HepG2 (cell line): ENCODE results near the gene NR3C2. TPM values are rescaled to one million over a fixed set of nuclear protein-coding genes. Genes with fewer than 3 reads are reported as not detected.

Experiments used
- ATAC-seq: fragments of 200-7000 bp; cut with Tn5 transposase; 3 replicates; pipeline ENCODE4 v1.9.1; 2020; ENCODE audit warnings: mild to moderate bottlenecking, moderate library complexity
- BruUV-seq: library from RNA; stranded (reverse); fragments of 400-500 nt; replicated peaks from 2 replicates; lab custom pipeline; 2021; lab: Mats Ljungman, UMichigan
- CTCF ChIA-PET: fragments of 300-600 bp; formaldehyde crosslinking; extraction: SDS; loops from one replicate; lab custom pipeline; 2021; ENCODE audit warnings: low total read pairs, inconsistent platforms, low intra/inter-chr PET ratio; lab: Yijun Ruan, JAX
- POLR2A ChIA-PET: fragments of 350-600 bp; sonication (Branson Sonifier 250); formaldehyde crosslinking; loops from one replicate; lab custom pipeline; 2020; ENCODE audit warnings: antibody characterized with exemption, inconsistent platforms; lab: Yijun Ruan, JAX
- DNase-seq: peaks from one replicate; pipeline ENCODE4 v3.0.0-alpha.2; 2015; ENCODE audit warnings: low spot score
- FAIRE-seq: peaks from 3 replicates; lab custom pipeline; 2011; peaks lifted over from hg19 to GRCh38; lab: Jason Lieb, UNC
- H2AFZ ChIP-seq: one replicate; pipeline ENCODE4 v1.6.1; 2011; ENCODE audit warnings: low read length, inconsistent platforms
- H3K27ac ChIP-seq: fragments of 300-600 bp; 3 replicates; pipeline ENCODE4 v1.8.0; 2011; ENCODE audit warnings: mixed run types, mild to moderate bottlenecking, mixed read lengths, low read length, inconsistent platforms; ENCODE audit not compliant: insufficient read depth; ENCODE audit errors: extremely low read length
- H3K27me3 ChIP-seq, 2 experiments: fragments of 200-600 bp in 1 of 2; 2 replicates in 1 of 2; 3 replicates in 1 of 2; pipeline versions ENCODE4 v1.6.0 to v1.8.0; 2011; ENCODE audit warnings: low read length in 2 of 2, mild to moderate bottlenecking in 2 of 2, moderate library complexity in 2 of 2, inconsistent platforms in 1 of 2; ENCODE audit not compliant: insufficient read depth in 2 of 2, control insufficient read depth in 1 of 2
- H3K36me3 ChIP-seq, 2 experiments: fragments of 200-600 bp in 1 of 2; replicated peaks in 1 of 2; 2 replicates in 1 of 2; 3 replicates in 1 of 2; pipeline versions ENCODE4 v1.5.1 to v1.8.0; 2011; ENCODE audit warnings: low read length in 2 of 2, inconsistent platforms in 1 of 2; ENCODE audit not compliant: insufficient read depth in 2 of 2, control insufficient read depth in 1 of 2
- H3K4me1 ChIP-seq: 2 replicates; pipeline ENCODE4 v1.5.1; 2012; ENCODE audit warnings: low read length, inconsistent platforms; ENCODE audit not compliant: insufficient read depth
- H3K4me2 ChIP-seq: 2 replicates; pipeline ENCODE4 v1.6.0; 2011; ENCODE audit warnings: low read depth, low read length, inconsistent platforms
- H3K4me3 ChIP-seq, 3 experiments: fragments of 200-600 bp in 1 of 3; sonication (generic), shearing (Covaris generic) in 1 of 3; replicated peaks in 1 of 3; 2 replicates each; pipeline ENCODE4 v1.5.1; 2011 to 2016; ENCODE audit warnings: low read length in 3 of 3, inconsistent platforms in 2 of 3, low read depth in 2 of 3, mild to moderate bottlenecking in 2 of 3, control low read depth in 1 of 3, mixed read lengths in 1 of 3; ENCODE audit not compliant: insufficient read depth in 1 of 3
- H3K79me2 ChIP-seq: one replicate; pipeline ENCODE4 v1.6.1; 2011; ENCODE audit warnings: low read length, inconsistent platforms; ENCODE audit not compliant: insufficient read depth
- H3K9ac ChIP-seq: 2 replicates; pipeline ENCODE4 v1.6.0; 2011; ENCODE audit warnings: mild to moderate bottlenecking, low read depth, low read length, inconsistent platforms; ENCODE audit not compliant: insufficient read depth
- H3K9me3 ChIP-seq: 2 replicates; pipeline ENCODE4 v1.5.1; 2012; ENCODE audit warnings: mild to moderate bottlenecking, low read length
- H4K20me1 ChIP-seq: 2 replicates; pipeline ENCODE4 v1.6.0; 2011; ENCODE audit warnings: inconsistent platforms, mild to moderate bottlenecking, low read length, moderate library complexity; ENCODE audit not compliant: insufficient read depth
- CCDC6 ChIP-seq: sonication (generic); formaldehyde crosslinking; IDR thresholded peaks from 2 replicates; pipeline ENCODE4 v1.8.1; 2022; ENCODE audit warnings: mild to moderate bottlenecking, missing genetic modification reagents, moderate library complexity
- EEA1 ChIP-seq: sonication (generic); formaldehyde crosslinking; IDR thresholded peaks from 2 replicates; pipeline ENCODE4 v1.5.1; 2020; ENCODE audit warnings: mild to moderate bottlenecking, missing genetic modification reagents, borderline replicate concordance
- KDM6A ChIP-seq: IDR thresholded peaks from 2 replicates; pipeline ENCODE4 v1.6.1; 2016; ENCODE audit warnings: low read depth
- KLF16 ChIP-seq, 2 experiments: sonication (generic) in 1 of 2; formaldehyde crosslinking in 1 of 2; IDR thresholded peaks; 2 replicates each; pipeline versions ENCODE4 v1.6.1 to v1.8.0; 2016 to 2023; ENCODE audit warnings: missing genetic modification reagents in 2 of 2, missing compliant biosample characterization in 1 of 2
- MYNN ChIP-seq: sonication (generic); formaldehyde crosslinking; IDR thresholded peaks from 2 replicates; pipeline ENCODE4 v1.4.0; 2020; ENCODE audit warnings: mild to moderate bottlenecking, low read depth, missing genetic modification reagents
- NPAS2 ChIP-seq: sonication (generic); formaldehyde crosslinking; IDR thresholded peaks from 2 replicates; pipeline ENCODE4 v1.8.0; 2022; ENCODE audit warnings: mild to moderate bottlenecking, missing genetic modification reagents, borderline replicate concordance
- SOX13 ChIP-seq, 3 experiments: fragments of 450-650 bp in 1 of 3; sonication (generic) in 1 of 3; formaldehyde crosslinking in 1 of 3; IDR thresholded peaks in 2 of 3; conservative IDR thresholded peaks in 1 of 3; 2 replicates each; pipeline versions ENCODE4 v1.5.0 to v1.6.1; 2016 to 2020; ENCODE audit warnings: antibody characterized with exemption in 1 of 3, mild to moderate bottlenecking in 1 of 3, missing compliant biosample characterization in 1 of 3, missing genetic modification reagents in 1 of 3, moderate library complexity in 1 of 3
- ZBTB2 ChIP-seq: sonication (generic); formaldehyde crosslinking; IDR thresholded peaks from 2 replicates; pipeline ENCODE4 v1.8.0; 2022; ENCODE audit warnings: low read depth, missing genetic modification reagents
- ZNF18 ChIP-seq: sonication (generic); formaldehyde crosslinking; IDR thresholded peaks from 2 replicates; pipeline ENCODE4 v1.8.0; 2022; ENCODE audit warnings: mild to moderate bottlenecking, missing genetic modification reagents; ENCODE audit not compliant: insufficient replicate concordance
- ZNF7 ChIP-seq: IDR thresholded peaks from 2 replicates; pipeline ENCODE4 v1.6.1; 2016; ENCODE audit warnings: missing biosample characterization, missing genetic modification reagents
- ZNF781 ChIP-seq: sonication (generic); formaldehyde crosslinking; IDR thresholded peaks from 2 replicates; pipeline ENCODE4 v1.5.1; 2020; ENCODE audit warnings: borderline replicate concordance, mild to moderate bottlenecking, missing genetic modification reagents; ENCODE audit errors: not compliant biosample characterization
- WGBS: methylation state at CpG from one replicate; pipeline ENCODE4 v1.1.6; 2017; ENCODE audit warnings: low lambda C conversion rate; 5-methylcytosine and 5-hydroxymethylcytosine counted together
- in situ Hi-C: cut with HindIII; loops from 2 replicates; pipeline ENCODE4 v1.10.0; 2017; ENCODE audit warnings: low pct_unique_long_range_greater_than_20kb; ENCODE audit not compliant: extremely low pct_ligation_motif_present
- intact Hi-C: fragments of 100-400 bp; cut with micrococcal nuclease; formaldehyde crosslinking; loops from one replicate; pipeline ENCODE4 v1.10.0; 2022; ENCODE audit not compliant: unreplicated experiment
- polyA plus RNA-seq, 8 experiments: library from polyadenylated mRNA; depleted of rRNA in 3 of 8; stranded (reverse) in 7 of 8; unstranded in 1 of 8; fragments of >200 nt; fragmentation: Illumina TruSeq in 4 of 8; extraction: Trizol in 4 of 8; gene quantifications; 2 replicates each; pipeline versions ENCODE4 v1.2.1 to v1.2.3, GENCODE V29; 2011 to 2016; ENCODE audit warnings: low read depth in 4 of 8, missing spikeins in 1 of 8, mixed read lengths in 1 of 8; ENCODE audit not compliant: insufficient read depth in 1 of 8
- total RNA-seq, 5 experiments: library from RNA; depleted of rRNA; stranded (reverse); fragments of >200 nt; fragmentation: Illumina TruSeq; extraction: Trizol; gene quantifications; 2 replicates each; pipeline ENCODE4 v1.2.3, GENCODE V29; 2016; ENCODE audit warnings: low read depth in 1 of 5
- TF ChIP-seq, protein P1 (sequence below): sonication (generic); formaldehyde crosslinking; IDR thresholded peaks from 2 replicates; pipeline ENCODE4 v1.8.0; 2022; ENCODE audit warnings: missing genetic modification reagents, low read depth, mild to moderate bottlenecking, borderline replicate concordance
- TF ChIP-seq, protein P2 (sequence below): sonication (generic); formaldehyde crosslinking; IDR thresholded peaks from 2 replicates; pipeline ENCODE4 v1.5.1; 2020; ENCODE audit warnings: mild to moderate bottlenecking, missing genetic modification reagents, borderline replicate concordance
- TF ChIP-seq, protein P3 (sequence below): sonication (generic); formaldehyde crosslinking; IDR thresholded peaks from 2 replicates; pipeline ENCODE4 v1.5.1; 2020; ENCODE audit warnings: mild to moderate bottlenecking, moderate library complexity, missing genetic modification reagents

The NR3C2 gene
- total and polyA plus RNA-seq, 2 of the 13 experiments (the other 11 are each of a cell fraction or from before 2014, with no cell fraction given) = 0.26 to 0.46 TPM

- ChIA-PET POLR2A (no interaction called here), CTCF (no interaction called here)
- H3K79me2 ChIP-seq = no peaks in the 10 kb centered on the region
- in situ Hi-C loops = no loop called here
- no peaks in the 10 kb centered on the region for H3K27me3 ChIP-seq
- H2AFZ ChIP-seq = no peak overlapping the region
- no peaks in the 10 kb centered on the region for H3K9me3 ChIP-seq
- TF ChIP-seq SOX13 (IDR thresholded peaks at IDR 0.05) = no peak
- TF ChIP-seq SOX13 (CRISPR knock-in tag; conservative IDR thresholded peaks at IDR 0.05 in 1 of 2, IDR thresholded peaks at IDR 0.05 in 1 of 2) = no peak
- TF ChIP-seq EEA1 (CRISPR knock-in tag) = no peak
- no peak for TF ChIP-seq KLF16 (CRISPR knock-in tag; IDR thresholded peaks at IDR 0.05)
- TF ChIP-seq, protein P1, sequence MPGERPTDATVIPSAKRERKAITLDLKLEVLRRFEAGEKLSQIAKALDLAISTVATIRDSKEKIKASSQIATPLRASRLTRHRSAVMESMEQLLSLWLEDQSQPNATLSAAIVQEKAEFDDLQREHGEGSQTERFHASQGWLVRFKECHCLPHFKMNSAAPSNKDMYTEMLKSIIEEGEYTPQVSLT (CRISPR knock-in tag) = no peak
- TF ChIP-seq ZNF7 = no peak
- TF ChIP-seq, protein P2, sequence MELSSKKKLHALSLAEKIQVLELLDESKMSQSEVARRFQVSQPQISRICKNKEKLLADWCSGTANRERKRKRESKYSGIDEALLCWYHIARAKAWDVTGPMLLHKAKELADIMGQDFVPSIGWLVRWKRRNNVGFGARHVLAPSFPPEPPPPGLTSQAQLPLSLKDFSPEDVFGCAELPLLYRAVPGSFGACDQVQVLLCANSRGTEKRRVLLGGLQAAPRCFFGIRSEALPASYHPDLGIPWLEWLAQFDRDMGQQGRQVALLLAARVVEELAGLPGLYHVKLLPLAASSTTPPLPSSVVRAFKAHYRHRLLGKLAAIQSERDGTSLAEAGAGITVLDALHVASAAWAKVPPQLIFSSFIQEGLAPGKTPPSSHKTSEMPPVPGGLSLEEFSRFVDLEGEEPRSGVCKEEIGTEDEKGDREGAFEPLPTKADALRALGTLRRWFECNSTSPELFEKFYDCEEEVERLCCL (CRISPR knock-in tag) = no peak
- TF ChIP-seq NPAS2 (CRISPR knock-in tag) = no peak
- no peak for TF ChIP-seq ZBTB2
- no peak for TF ChIP-seq CCDC6 (CRISPR knock-in tag)
- TF ChIP-seq, protein P3, sequence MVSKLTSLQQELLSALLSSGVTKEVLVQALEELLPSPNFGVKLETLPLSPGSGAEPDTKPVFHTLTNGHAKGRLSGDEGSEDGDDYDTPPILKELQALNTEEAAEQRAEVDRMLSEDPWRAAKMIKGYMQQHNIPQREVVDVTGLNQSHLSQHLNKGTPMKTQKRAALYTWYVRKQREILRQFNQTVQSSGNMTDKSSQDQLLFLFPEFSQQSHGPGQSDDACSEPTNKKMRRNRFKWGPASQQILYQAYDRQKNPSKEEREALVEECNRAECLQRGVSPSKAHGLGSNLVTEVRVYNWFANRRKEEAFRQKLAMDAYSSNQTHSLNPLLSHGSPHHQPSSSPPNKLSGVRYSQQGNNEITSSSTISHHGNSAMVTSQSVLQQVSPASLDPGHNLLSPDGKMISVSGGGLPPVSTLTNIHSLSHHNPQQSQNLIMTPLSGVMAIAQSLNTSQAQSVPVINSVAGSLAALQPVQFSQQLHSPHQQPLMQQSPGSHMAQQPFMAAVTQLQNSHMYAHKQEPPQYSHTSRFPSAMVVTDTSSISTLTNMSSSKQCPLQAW = no peak
- no peak for TF ChIP-seq ZNF781 (CRISPR knock-in tag)
- TF ChIP-seq MYNN (CRISPR knock-in tag) = no peak
- TF ChIP-seq ZNF18 (CRISPR knock-in tag) = no peak
- no peak for TF ChIP-seq KDM6A
- no peak overlapping the region for H3K4me2 ChIP-seq
- peaks cover 13% of the 10 kb centered on the region for H3K4me1 ChIP-seq
- WGBS = 33% methylated on average over 2 of the region's 2 CpGs
- H4K20me1 ChIP-seq = no peaks in the 10 kb centered on the region
- H3K27ac ChIP-seq = no peak overlapping the region
- DNase-seq (no peak), ATAC-seq (no peak), FAIRE-seq (no peak)
- no peaks in the 10 kb centered on the region for H3K36me3 ChIP-seq
- no peak overlapping the region for H3K4me3 ChIP-seq
- intact Hi-C loops = no loop called here
- BruUV-seq = no TSS peak
- no peak overlapping the region for H3K9ac ChIP-seq
Observed at GRCh38 chr4:148434075-148434773, 8.0 kb downstream of the NR3C2 start.
